ENCODE results near the gene RSAD1. TPM values are rescaled to one million over a fixed set of nuclear protein-coding genes. Genes with fewer than 3 reads are reported as not detected.

The RSAD1 gene
- total RNA-seq, 4 donors from 2014 or later, result 21.5 to 40.5 (median 26.5) TPM

GRCh38 chr17:50468304-50469207 is 10.1 kb upstream of the RSAD1 start, which contains the start of gene CHAD:
CHAD (minus strand) TSS chr17:50468880; CDS start chr17:50468813, 67 bp downstream.
- WGBS, 2 donors, result 32 to 42% methylated on average over 37 of the region's 71 CpGs
- H3K4me3 ChIP-seq (ENCODE audit: low read depth, poor library complexity, severe bottlenecking), result no peak within 1 kb of the TSS
- TF ChIP-seq CTCF (IDR thresholded peaks at IDR 0.05), result no peak
- TF ChIP-seq POLR2A (IDR thresholded peaks at IDR 0.05), result no peak
- DNase-seq (ENCODE audit: low spot score in 2 of 2), result no peak
- intact Hi-C loops (cut with DNase I; ENCODE audit: low total_unique reads), result no loop called here

DNA sequence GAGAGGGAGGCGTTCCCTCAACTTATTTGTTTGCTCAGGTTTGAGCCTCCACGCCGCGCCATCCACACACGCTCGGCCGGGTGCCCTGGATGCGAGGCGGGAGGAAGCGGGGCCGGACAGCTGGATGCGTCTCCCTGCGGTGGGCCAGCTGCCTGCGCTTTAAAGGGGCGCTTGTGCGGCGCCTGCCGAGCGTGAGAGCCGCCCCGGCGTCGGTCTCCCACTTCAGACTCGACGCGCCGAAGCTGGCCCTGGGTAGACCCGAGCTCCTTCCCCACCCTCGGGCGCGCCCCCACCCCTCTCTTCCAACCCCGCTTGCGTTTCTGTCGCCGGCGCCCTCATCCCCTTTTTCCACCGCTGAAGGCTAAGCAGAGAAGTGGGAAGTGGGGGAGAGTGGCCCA is 9.5 kb upstream of the RSAD1 start:
- intact Hi-C loops (cut with DNase I; ENCODE audit: low total_unique reads), result no loop called here
- H3K4me3 ChIP-seq (ENCODE audit: low read depth, poor library complexity, severe bottlenecking), result no peak overlapping the region
- DNase-seq (ENCODE audit: low spot score in 2 of 2), result no peak
- 2 to 3% methylated on average over 32 to 34 of the region's 37 CpGs for WGBS, 2 donors
- TF ChIP-seq POLR2A (IDR thresholded peaks at IDR 0.05), result no peak
- TF ChIP-seq CTCF (IDR thresholded peaks at IDR 0.05), result no peak

- DNase-seq (ENCODE audit: low spot score in 2 of 2), result no peak
- TF ChIP-seq CTCF (IDR thresholded peaks at IDR 0.05), result no peak
- intact Hi-C loops (cut with DNase I; ENCODE audit: low total_unique reads), result loop anchor here (10.0 kb wide), 2 partner anchors 105 to 275 kb away; no protein-coding TSS in a partner anchor
- 49 to 52% methylated on average over 19 of the region's 19 CpGs for WGBS, 2 donors
- H3K4me3 ChIP-seq (ENCODE audit: low read depth, poor library complexity, severe bottlenecking), result no peak overlapping the region
Observed at GRCh38 chr17:50469671-50470305, 8.9 kb upstream of the RSAD1 start.

- no peak for DNase-seq (ENCODE audit: low spot score in 2 of 2)
- no peak overlapping the region for H3K4me3 ChIP-seq (ENCODE audit: low read depth, poor library complexity, severe bottlenecking)
- WGBS, 2 donors, result 65 to 67% methylated on average over 6 of the region's 6 CpGs
- intact Hi-C loops (cut with DNase I; ENCODE audit: low total_unique reads), result loop anchor here (10.0 kb wide), 2 partner anchors 106 to 276 kb away; no protein-coding TSS in a partner anchor
- TF ChIP-seq CTCF (IDR thresholded peaks at IDR 0.05) (no peak), POLR2A (IDR thresholded peaks at IDR 0.05) (no peak)
Observed at GRCh38 chr17:50470426-50470825, 8.2 kb upstream of the RSAD1 start.

DNA sequence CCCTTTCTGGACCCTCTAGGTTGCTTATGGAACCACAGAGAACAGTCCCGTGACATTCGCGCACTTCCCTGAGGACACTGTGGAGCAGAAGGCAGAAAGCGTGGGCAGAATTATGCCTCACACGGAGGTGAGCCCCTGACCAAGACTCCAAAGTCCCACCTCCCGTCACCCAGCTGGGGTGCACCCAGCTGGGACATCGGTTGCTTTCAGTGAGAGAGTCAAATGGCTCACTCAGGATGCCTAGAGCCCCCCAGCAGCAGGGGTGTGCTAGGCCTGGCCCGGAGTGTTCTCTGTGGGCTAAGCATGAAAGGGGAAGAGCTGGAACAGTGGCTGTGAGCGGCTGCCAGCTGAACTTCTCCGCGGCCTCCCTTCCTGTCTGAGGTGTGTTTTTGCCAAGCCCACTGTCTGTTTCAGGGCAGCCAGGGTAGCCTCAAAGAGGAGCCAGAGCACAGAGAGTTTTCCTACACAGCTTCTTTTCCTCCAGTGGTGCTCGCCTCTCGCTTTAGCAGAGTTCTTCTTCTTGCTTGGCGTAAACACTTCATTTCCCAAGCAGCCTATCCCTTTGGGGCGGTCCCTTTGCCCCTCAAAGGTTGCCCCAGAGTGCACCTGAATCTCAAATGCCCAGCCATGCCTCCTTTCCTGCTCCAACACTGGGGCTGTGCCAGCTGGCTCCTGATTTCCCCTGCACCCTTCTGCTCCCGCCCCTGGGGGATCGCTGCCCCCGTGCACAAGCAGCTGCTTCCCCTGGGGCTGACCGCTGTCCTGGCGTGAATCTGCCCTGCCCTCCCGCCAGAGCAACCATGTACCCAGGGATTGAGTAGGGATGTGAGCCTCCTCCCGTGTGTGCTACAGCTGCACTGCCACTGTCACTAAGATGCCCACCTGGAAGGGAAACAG is 7.4 kb upstream of the RSAD1 start:
- intact Hi-C loops (cut with DNase I; ENCODE audit: low total_unique reads), result loop anchor here (10.0 kb wide), 2 partner anchors 106 to 276 kb away; no protein-coding TSS in a partner anchor
- WGBS, 2 donors, result 78 to 84% methylated on average over 18 of the region's 22 CpGs

More for the DNA sequence above, 7.4 kb upstream of the RSAD1 start:
- TF ChIP-seq POLR2A (IDR thresholded peaks at IDR 0.05), result no peak
- TF ChIP-seq CTCF (IDR thresholded peaks at IDR 0.05), result no peak
- DNase-seq (ENCODE audit: low spot score in 2 of 2), result no peak
- no peak overlapping the region for H3K4me3 ChIP-seq (ENCODE audit: low read depth, poor library complexity, severe bottlenecking)
